Measurements from ENCODE around the gene HIBCH.

Gene HIBCH

GRCh38 chr2:190214426-190215194, 105.0 kb downstream of the HIBCH start:
- peaks cover 4 to 16% of the 10 kb centered on the region in 2 experiments for H3K36me3 ChIP-seq (ENCODE audit: control insufficient read depth in 1 of 2, insufficient read depth in 2 of 2, low read depth in 1 of 2, low read length in 2 of 2)
- H2BK5ac ChIP-seq (ENCODE audit: low read depth, low read length, poor library complexity, severe bottlenecking) = no peak overlapping the region
- H3K4me2 ChIP-seq (ENCODE audit: low read length, poor library complexity, severe bottlenecking) = no peak overlapping the region
- H2AFZ ChIP-seq (ENCODE audit: low read depth, low read length) = no peak overlapping the region
- H2BK15ac ChIP-seq (ENCODE audit: low read depth, poor library complexity, severe bottlenecking) = no peak overlapping the region
- WGBS = 92% methylated on average over 3 of the region's 7 CpGs
- no peak overlapping the region for H3K18ac ChIP-seq (ENCODE audit: low read depth in 1 of 2, low read length in 2 of 2)
- H3K14ac ChIP-seq (ENCODE audit: low read length in 2 of 2) = no peak overlapping the region
- no peak overlapping the region for H4K8ac ChIP-seq (ENCODE audit: low read length)
- no peak for DNase-seq
- H3K27ac ChIP-seq (ENCODE audit: low read length, poor library complexity, severe bottlenecking) = no peak overlapping the region
- no peak overlapping the region for H2BK120ac ChIP-seq (ENCODE audit: low read depth, low read length)
- no peak overlapping the region for H2AK5ac ChIP-seq (ENCODE audit: low read length, severe bottlenecking)
- H3K4me1 ChIP-seq (ENCODE audit: control insufficient read depth, insufficient read depth, low read depth, low read length) = peaks cover 6% of the 10 kb centered on the region
- no peaks in the 10 kb centered on the region for H3K9me3 ChIP-seq (ENCODE audit: control insufficient read depth, low read length)
- no peaks in the 10 kb centered on the region for H3K27me3 ChIP-seq (ENCODE audit: control insufficient read depth in 1 of 2, insufficient read depth in 1 of 2, low read length in 2 of 2)
- H2BK12ac ChIP-seq (ENCODE audit: low read length in 2 of 2) = no peak overlapping the region
- peaks cover 1% of the 10 kb centered on the region for H3K79me1 ChIP-seq (replicated peaks; ENCODE audit: low read length, poor library complexity, severe bottlenecking)
- no peak overlapping the region for H3K23ac ChIP-seq (ENCODE audit: low read length in 2 of 2)
- peak overlapping the region in 1 of 2 experiments; percentile 49 for H3K4me3 ChIP-seq (ENCODE audit: insufficient read depth in 1 of 2, low read depth in 1 of 2, low read length in 2 of 2)
- H3K4ac ChIP-seq (ENCODE audit: low read depth in 1 of 2, low read length in 2 of 2) = no peak overlapping the region
- H3K9ac ChIP-seq (ENCODE audit: low read length) = peak overlapping the region; percentile 74
- no peak overlapping the region for H4K91ac ChIP-seq (ENCODE audit: low read length)

- H3K4me2 ChIP-seq (ENCODE audit: low read length, poor library complexity, severe bottlenecking) = no peak overlapping the region
- H2AFZ ChIP-seq (ENCODE audit: low read depth, low read length) = no peak overlapping the region
- no peak overlapping the region for H2BK12ac ChIP-seq (ENCODE audit: low read length in 2 of 2)
- WGBS = 96% methylated on average over 19 of the region's 19 CpGs
- H3K23ac ChIP-seq (ENCODE audit: low read length in 2 of 2) = no peak overlapping the region
- H2BK120ac ChIP-seq (ENCODE audit: low read depth, low read length) = no peak overlapping the region
- no peak overlapping the region for H3K27ac ChIP-seq (ENCODE audit: low read length, poor library complexity, severe bottlenecking)
- no peak overlapping the region for H2BK15ac ChIP-seq (ENCODE audit: low read depth, poor library complexity, severe bottlenecking)
- H3K4me3 ChIP-seq (ENCODE audit: insufficient read depth in 1 of 2, low read depth in 1 of 2, low read length in 2 of 2) = peak overlapping the region in 1 of 2 experiments; percentile 1
- no peak overlapping the region for H4K91ac ChIP-seq (ENCODE audit: low read length)
- no peak overlapping the region for H3K4ac ChIP-seq (ENCODE audit: low read depth in 1 of 2, low read length in 2 of 2)
- H3K9ac ChIP-seq (ENCODE audit: low read length) = peak overlapping the region; percentile 74
- no peak overlapping the region for H3K14ac ChIP-seq (ENCODE audit: low read length in 2 of 2)
- no peak overlapping the region for H2BK5ac ChIP-seq (ENCODE audit: low read depth, low read length, poor library complexity, severe bottlenecking)
- H4K8ac ChIP-seq (ENCODE audit: low read length) = no peak overlapping the region
- H3K18ac ChIP-seq (ENCODE audit: low read depth in 1 of 2, low read length in 2 of 2) = no peak overlapping the region
- peaks cover 1% of the 10 kb centered on the region for H3K79me1 ChIP-seq (replicated peaks; ENCODE audit: low read length, poor library complexity, severe bottlenecking)
- no peaks in the 10 kb centered on the region for H3K27me3 ChIP-seq (ENCODE audit: control insufficient read depth in 1 of 2, insufficient read depth in 1 of 2, low read length in 2 of 2)
- DNase-seq = no peak
- peaks cover 6% of the 10 kb centered on the region for H3K4me1 ChIP-seq (ENCODE audit: control insufficient read depth, insufficient read depth, low read depth, low read length)
- H2AK5ac ChIP-seq (ENCODE audit: low read length, severe bottlenecking) = no peak overlapping the region
- H3K36me3 ChIP-seq (ENCODE audit: control insufficient read depth in 1 of 2, insufficient read depth in 2 of 2, low read depth in 1 of 2, low read length in 2 of 2) = peaks cover 4 to 11% of the 10 kb centered on the region in 2 experiments
- no peaks in the 10 kb centered on the region for H3K9me3 ChIP-seq (ENCODE audit: control insufficient read depth, low read length)
Observed at GRCh38 chr2:190213441-190214335, 105.9 kb downstream of the HIBCH start.

GRCh38 chr2:190210471-190210870, 109.2 kb downstream of the HIBCH start:
- no peak overlapping the region for H3K4ac ChIP-seq (ENCODE audit: low read depth in 1 of 2, low read length in 2 of 2)
- no peaks in the 10 kb centered on the region for H3K9me3 ChIP-seq (ENCODE audit: control insufficient read depth, low read length)
- H2BK120ac ChIP-seq (ENCODE audit: low read depth, low read length) = no peak overlapping the region
- DNase-seq = no peak
- 80% methylated on average over 2 of the region's 2 CpGs for WGBS
- H2BK5ac ChIP-seq (ENCODE audit: low read depth, low read length, poor library complexity, severe bottlenecking) = no peak overlapping the region
- no peaks in the 10 kb centered on the region for H3K27me3 ChIP-seq (ENCODE audit: control insufficient read depth in 1 of 2, insufficient read depth in 1 of 2, low read length in 2 of 2)
- no peak overlapping the region for H3K23ac ChIP-seq (ENCODE audit: low read length in 2 of 2)
- no peak overlapping the region for H3K9ac ChIP-seq (ENCODE audit: low read length)
- H3K4me1 ChIP-seq (ENCODE audit: control insufficient read depth, insufficient read depth, low read depth, low read length) = no peaks in the 10 kb centered on the region
- no peak overlapping the region for H4K91ac ChIP-seq (ENCODE audit: low read length)
- no peak overlapping the region for H3K4me2 ChIP-seq (ENCODE audit: low read length, poor library complexity, severe bottlenecking)
- no peak overlapping the region for H2BK12ac ChIP-seq (ENCODE audit: low read length in 2 of 2)
- peaks cover 1% of the 10 kb centered on the region for H3K79me1 ChIP-seq (replicated peaks; ENCODE audit: low read length, poor library complexity, severe bottlenecking)
- no peak overlapping the region for H2AK5ac ChIP-seq (ENCODE audit: low read length, severe bottlenecking)
- H3K27ac ChIP-seq (ENCODE audit: low read length, poor library complexity, severe bottlenecking) = no peak overlapping the region
- no peak overlapping the region for H2BK15ac ChIP-seq (ENCODE audit: low read depth, poor library complexity, severe bottlenecking)
- no peak overlapping the region for H3K18ac ChIP-seq (ENCODE audit: low read depth in 1 of 2, low read length in 2 of 2)
- H3K36me3 ChIP-seq (ENCODE audit: control insufficient read depth in 1 of 2, insufficient read depth in 2 of 2, low read depth in 1 of 2, low read length in 2 of 2) = peaks cover 4 to 9% of the 10 kb centered on the region in 2 experiments
- H3K4me3 ChIP-seq (ENCODE audit: insufficient read depth in 1 of 2, low read depth in 1 of 2, low read length in 2 of 2) = peak overlapping the region in 1 of 2 experiments; percentile 5
- no peak overlapping the region for H4K8ac ChIP-seq (ENCODE audit: low read length)
- no peak overlapping the region for H2AFZ ChIP-seq (ENCODE audit: low read depth, low read length)
- peak overlapping the region in 1 of 2 experiments; percentile 71 for H3K14ac ChIP-seq (ENCODE audit: low read length in 2 of 2)

- DNase-seq = no peak
- Histone ChIP-seq H2BK5ac (ENCODE audit: low read depth, low read length, poor library complexity, severe bottlenecking) (no peak overlapping the region), H3K4ac (ENCODE audit: low read depth in 1 of 2, low read length in 2 of 2) (no peak overlapping the region), H2AFZ (ENCODE audit: low read depth, low read length) (no peak overlapping the region), H3K4me3 (ENCODE audit: insufficient read depth in 1 of 2, low read depth in 1 of 2, low read length in 2 of 2) (no peak overlapping the region), H3K79me1 (replicated peaks; ENCODE audit: low read length, poor library complexity, severe bottlenecking) (peaks cover 1% of the 10 kb centered on the region), H3K14ac (ENCODE audit: low read length in 2 of 2) (no peak overlapping the region), H3K4me2 (ENCODE audit: low read length, poor library complexity, severe bottlenecking) (no peak overlapping the region), H3K9ac (ENCODE audit: low read length) (no peak overlapping the region), H3K27me3 (ENCODE audit: control insufficient read depth in 1 of 2, insufficient read depth in 1 of 2, low read length in 2 of 2) (no peaks in the 10 kb centered on the region), H3K18ac (ENCODE audit: low read depth in 1 of 2, low read length in 2 of 2) (no peak overlapping the region), H4K8ac (ENCODE audit: low read length) (no peak overlapping the region), H3K27ac (ENCODE audit: low read length, poor library complexity, severe bottlenecking) (no peak overlapping the region), H4K91ac (ENCODE audit: low read length) (no peak overlapping the region), H2BK12ac (ENCODE audit: low read length in 2 of 2) (no peak overlapping the region), H2BK120ac (ENCODE audit: low read depth, low read length) (no peak overlapping the region), H3K36me3 (ENCODE audit: control insufficient read depth in 1 of 2, insufficient read depth in 2 of 2, low read depth in 1 of 2, low read length in 2 of 2) (peaks cover 4 to 9% of the 10 kb centered on the region in 2 experiments), H3K4me1 (ENCODE audit: control insufficient read depth, insufficient read depth, low read depth, low read length) (no peaks in the 10 kb centered on the region), H3K9me3 (ENCODE audit: control insufficient read depth, low read length) (no peaks in the 10 kb centered on the region), H3K23ac (ENCODE audit: low read length in 2 of 2) (no peak overlapping the region), H2AK5ac (ENCODE audit: low read length, severe bottlenecking) (no peak overlapping the region), H2BK15ac (ENCODE audit: low read depth, poor library complexity, severe bottlenecking) (no peak overlapping the region)
- 96% methylated on average over 4 of the region's 5 CpGs for WGBS
Observed at GRCh38 chr2:190209559-190209958, 110.1 kb downstream of the HIBCH start.

Data from mesenchymal stem cell (in vitro differentiated cells and primary cell).